GM18498 (cell line): Measurements from ENCODE around the gene TCEANC2.
"Not testable (repeated sequence)": the region's sequence is repeated elsewhere in the genome, so short reads cannot be mapped to it uniquely, and the experiment has no call there.

Experiments used
- ATAC-seq: cut with Tn5 transposase; IDR thresholded peaks from one replicate; pipeline ENCODE4 v1.9.1; 2021; ENCODE audit warnings: mild to moderate bottlenecking, moderate library complexity; ENCODE audit not compliant: unreplicated experiment

TCEANC2 gene

GRCh38 chr1:54081306-54082270 is 28.2 kb downstream of the TCEANC2 start:
- ATAC-seq: peak; percentile 74

- ATAC-seq: no peak
These were observed 31.4 kb downstream of the TCEANC2 start for GRCh38 chr1:54084794-54085193.

- ATAC-seq: no peak
These were observed 33.3 kb downstream of the TCEANC2 start for GRCh38 chr1:54086754-54087153.

DNA sequence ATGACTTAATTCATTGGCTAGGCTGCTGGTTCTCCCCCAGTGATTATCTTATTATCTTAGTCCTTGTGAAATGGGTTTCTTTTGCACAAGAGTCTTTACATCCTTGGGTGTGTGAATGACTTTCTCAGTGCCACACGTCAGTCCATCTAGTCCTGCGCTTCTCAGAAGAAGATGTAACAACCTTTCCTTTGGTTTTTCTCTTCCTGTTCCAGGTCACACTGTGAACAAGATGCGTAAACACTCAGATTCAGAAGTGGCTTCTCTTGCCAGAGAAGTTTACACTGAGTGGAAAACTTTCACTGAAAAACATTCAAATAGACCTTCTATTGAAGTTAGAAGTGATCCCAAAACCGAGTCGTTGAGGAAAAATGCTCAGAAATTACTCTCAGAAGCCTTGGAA is 35.0 kb downstream of the TCEANC2 start:
- ATAC-seq: no peak

- no peak for ATAC-seq
These were observed 38.3 kb downstream of the TCEANC2 start for GRCh38 chr1:54091666-54092065.

GRCh38 chr1:54094001-54094729 is 40.8 kb downstream of the TCEANC2 start:
- ATAC-seq: no peak

DNA sequence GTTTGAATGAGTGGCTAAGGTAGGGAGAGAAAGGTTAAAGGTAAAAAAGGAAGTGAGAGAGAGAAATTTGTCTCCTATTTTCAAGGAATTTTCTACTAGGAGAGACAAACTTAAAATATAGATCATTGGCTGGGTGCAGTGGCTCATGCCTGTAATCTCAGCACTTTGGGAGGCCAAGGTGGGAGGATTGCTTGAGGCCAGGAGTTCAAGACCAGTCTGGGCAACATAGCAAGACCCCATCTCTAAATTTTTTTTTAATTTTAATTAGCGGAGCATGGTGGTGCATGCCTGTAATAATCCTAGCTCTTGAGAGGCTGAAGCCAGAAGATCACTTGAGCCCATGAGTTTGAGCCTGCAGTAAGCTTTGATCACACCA is 41.3 kb downstream of the TCEANC2 start:
- ATAC-seq: not testable (repeated sequence)

DNA sequence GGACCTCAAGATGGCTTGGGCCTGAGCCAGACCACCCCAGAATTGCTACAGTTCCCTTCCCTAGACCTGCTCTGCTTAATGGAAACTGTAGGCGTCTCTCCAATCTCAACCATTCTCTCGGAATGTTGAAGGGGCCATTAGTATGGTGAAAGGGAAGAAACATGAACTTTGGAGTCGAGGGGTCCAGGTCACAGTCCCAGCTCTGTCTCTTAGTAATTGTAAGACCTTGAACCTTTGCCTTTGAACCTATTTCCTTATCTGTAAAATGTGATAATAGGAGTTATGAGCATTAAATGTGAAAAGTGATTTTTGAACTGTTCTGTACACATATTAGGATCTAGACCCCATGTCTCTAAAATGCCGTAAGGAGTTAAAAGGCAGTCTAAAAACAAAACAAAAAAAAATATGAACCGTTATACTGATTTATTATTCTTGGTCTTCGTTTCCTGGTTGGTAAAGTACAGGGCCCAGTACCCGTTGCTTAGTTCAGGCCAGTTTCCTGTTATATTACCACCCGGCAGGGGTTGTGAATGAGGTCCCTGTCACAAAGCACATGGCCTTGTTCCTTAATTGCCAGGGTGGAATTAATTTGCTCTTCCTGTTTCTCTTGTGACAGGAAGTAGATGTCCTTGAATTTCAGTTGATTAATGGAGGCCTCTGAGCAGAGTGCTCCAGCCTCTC is 42.3 kb downstream of the TCEANC2 start:
- ATAC-seq: no peak

DNA sequence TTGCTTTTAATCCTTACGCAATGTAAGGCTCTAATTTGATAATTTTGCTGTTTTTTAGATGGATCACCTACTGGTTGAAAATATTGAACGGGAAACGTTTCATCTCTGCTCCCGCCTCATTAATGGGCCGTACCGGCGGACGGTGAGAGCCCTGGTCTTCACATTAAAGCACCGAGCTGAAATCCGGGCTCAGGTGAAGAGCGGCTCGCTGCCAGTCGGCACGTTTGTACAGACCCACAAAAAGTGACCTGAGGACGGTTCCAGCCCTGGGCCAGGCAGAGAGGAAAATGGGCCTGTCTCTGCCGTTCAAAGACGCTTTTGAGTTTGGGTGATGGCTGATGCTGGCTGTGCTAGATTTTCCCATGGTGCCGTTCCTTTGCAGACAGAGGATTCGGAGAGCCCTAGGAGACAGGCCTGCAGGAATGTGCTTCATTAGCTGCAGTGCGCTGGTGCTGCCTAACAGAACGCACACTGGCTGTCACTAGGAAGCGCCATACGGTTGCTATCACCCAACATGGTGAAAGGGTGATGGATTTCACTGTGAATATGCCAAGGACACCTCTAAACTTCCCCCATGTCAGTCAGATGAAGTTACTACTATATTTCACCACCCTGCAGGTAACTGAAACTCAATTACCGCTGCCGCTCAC is 42.9 kb downstream of the TCEANC2 start:
- ATAC-seq: no peak

DNA sequence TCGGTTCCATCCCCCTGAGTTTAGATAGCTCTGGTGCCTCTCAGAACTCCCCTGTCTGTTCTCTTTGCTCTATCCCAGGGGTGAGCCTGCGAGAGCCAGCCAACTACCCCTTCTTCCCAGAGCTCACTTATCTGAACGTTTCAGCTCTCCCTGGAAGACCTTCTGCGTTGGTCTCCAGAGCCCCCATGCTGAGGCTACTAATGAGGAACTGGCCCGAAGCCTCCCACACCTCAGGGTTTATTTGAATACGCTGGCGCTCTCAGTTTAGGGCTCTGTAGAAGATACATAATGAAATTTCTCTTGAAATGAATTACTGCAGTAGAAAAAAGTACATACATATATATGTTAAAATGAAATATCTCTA is 43.5 kb downstream of the TCEANC2 start:
- no peak for ATAC-seq

DNA sequence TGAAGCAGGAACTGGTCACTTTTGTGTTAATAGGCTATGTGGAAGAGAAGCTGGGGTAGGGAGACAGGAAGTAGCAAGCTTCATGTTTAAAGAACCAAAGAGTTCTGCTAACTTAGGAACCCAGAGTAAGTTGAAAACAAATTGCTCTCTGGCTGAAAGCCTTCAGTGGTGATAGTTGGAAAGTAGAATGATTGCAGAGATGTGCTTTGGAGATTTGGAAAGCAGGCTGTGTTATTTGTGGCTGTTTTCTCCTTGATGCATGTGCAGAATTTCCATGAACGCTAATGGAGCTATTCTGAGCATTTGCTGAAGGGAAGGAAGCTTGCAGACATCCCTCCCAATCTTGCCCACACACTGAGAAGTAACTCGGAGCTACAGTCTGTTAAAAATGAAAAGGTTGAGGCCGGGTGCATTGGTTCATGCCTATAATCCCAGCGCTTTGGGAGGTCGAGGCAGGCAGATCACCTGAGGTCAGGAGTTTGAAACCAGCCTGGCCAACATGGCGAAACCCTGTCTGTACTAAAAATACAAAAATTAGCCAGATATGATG is 45.7 kb downstream of the TCEANC2 start:
- no peak for ATAC-seq

DNA sequence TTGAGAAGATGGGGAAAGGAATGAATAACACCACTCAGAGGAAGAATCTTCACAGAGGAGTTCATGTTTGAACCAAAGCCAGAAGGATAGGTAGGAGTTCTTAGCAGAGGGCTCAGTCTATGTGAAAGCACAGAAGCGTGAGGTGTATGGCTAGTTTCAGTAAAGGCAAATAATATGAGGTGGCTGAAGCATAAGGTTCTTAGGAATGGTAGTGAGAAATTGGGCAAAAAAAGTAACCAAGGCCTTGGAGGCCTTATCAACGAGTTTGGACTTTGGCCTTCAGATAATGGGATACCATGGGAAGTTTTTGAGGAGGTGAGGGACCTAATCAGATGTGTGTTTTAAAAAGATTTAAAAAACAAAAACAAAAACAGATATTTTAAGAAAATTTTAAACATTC is 47.1 kb downstream of the TCEANC2 start:
- no peak for ATAC-seq

GRCh38 chr1:54103414-54103813 is 50.0 kb downstream of the TCEANC2 start:
- no peak for ATAC-seq

DNA sequence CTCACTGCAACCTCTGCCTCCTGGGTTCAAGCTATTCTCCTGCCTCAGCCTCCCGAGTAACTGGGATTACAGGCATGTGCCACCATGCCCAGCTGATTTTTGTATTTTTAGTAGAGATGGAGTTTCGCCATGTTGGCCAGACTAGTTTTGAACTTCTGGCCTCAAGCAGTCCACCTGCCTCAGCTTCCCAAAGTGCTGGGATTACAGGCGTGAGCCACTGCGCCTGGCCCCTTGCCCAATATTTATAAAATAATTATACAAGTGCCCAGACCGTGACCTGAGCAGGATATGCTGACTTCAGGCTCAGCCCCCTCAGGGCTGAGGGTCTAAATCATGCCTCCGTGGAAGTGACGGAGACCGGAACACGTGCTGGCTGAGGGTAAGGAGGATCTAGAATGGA is 51.2 kb downstream of the TCEANC2 start:
- ATAC-seq: not testable (repeated sequence)

- ATAC-seq: no peak
These were observed 51.7 kb downstream of the TCEANC2 start for GRCh38 chr1:54105080-54105479.

DNA sequence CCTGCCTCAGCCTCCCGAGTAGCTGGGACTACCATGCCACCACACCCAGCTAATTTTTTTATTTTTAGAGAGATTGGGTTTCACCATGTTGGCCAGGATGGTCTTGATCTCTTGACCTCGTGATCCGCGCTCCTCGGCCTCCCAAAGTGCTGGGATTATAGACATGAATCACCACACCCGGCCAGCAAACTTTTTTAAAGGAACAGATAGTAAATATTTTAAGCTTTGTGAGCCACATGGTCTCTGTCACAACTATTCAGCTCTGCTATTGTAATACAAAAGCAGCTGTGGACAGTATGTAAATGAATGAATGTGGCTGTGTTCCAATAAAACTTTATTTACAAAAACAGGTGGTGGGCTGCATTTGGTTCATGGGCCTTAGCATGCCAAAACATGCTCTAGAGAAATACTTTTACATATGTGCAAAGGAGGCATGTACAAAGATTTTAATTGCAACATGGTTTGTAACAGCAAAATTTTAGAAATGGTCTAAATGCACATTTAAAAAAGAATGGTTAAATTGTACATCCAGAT is 52.4 kb downstream of the TCEANC2 start:
- ATAC-seq: no peak

DNA sequence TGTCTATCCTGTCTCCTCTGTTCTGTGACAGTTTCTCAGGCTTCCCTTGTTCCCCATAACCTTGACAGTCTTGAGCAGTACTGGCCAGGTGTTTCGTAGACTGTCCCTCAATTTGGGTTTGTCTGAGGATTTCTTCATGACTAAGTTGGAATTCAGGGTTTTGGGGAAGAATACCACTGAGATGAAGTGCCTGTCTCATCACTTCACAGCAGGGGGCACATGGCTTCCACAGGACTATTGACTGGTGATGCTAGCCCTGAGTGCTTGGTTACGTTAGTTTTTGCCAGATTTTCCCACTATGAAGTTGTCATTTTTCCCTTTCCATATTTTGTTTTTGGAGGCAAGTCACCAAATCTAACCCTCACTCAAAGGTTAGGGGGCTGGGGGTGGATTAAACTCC is 53.7 kb downstream of the TCEANC2 start:
- no peak for ATAC-seq

DNA sequence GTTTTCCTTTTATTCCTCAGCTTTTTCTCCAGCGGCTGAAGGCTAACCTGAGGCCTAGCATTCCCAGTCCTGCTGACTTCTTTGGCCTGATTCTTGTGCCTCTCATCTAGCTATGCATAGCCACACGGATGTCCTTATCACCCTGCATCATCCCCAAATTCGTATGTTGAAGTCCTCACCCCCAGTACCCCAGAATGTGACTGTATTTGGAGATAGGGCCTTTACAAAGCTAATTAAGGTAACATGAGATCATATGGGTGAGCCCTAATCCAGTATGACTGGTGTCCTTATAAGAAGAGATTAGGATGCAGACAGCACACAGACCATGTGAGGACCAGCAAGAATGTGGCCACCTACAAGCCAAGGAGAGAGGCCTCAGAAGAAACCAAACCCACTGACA is 54.7 kb downstream of the TCEANC2 start:
- no peak for ATAC-seq

GRCh38 chr1:54109129-54110090 is 56.0 kb downstream of the TCEANC2 start:
- no peak for ATAC-seq
